22Rv1 (cell line): ENCODE results near the gene PARD3.
A peak's percentile ranks its signal among the peaks of the same experiment; 100 is the strongest.

Experiments used
- H3K27ac ChIP-seq: fragments of 450-650 bp; 2 replicates; pipeline ENCODE4 v1.5.1; 2017
- ZFX ChIP-seq: fragments of 450-650 bp; IDR thresholded peaks from 2 replicates; pipeline ENCODE4 v1.6.1; 2017; ENCODE audit warnings: antibody characterized with exemption, borderline replicate concordance
- TF ChIP-seq, protein P1 (sequence below): fragments of 450-650 bp; IDR thresholded peaks from 2 replicates; pipeline ENCODE4 v1.5.1; 2017; ENCODE audit warnings: mild to moderate bottlenecking

The PARD3 gene

GRCh38 chr10:34213805-34214197, 601.3 kb downstream of the PARD3 start:
- TF ChIP-seq, protein P1, sequence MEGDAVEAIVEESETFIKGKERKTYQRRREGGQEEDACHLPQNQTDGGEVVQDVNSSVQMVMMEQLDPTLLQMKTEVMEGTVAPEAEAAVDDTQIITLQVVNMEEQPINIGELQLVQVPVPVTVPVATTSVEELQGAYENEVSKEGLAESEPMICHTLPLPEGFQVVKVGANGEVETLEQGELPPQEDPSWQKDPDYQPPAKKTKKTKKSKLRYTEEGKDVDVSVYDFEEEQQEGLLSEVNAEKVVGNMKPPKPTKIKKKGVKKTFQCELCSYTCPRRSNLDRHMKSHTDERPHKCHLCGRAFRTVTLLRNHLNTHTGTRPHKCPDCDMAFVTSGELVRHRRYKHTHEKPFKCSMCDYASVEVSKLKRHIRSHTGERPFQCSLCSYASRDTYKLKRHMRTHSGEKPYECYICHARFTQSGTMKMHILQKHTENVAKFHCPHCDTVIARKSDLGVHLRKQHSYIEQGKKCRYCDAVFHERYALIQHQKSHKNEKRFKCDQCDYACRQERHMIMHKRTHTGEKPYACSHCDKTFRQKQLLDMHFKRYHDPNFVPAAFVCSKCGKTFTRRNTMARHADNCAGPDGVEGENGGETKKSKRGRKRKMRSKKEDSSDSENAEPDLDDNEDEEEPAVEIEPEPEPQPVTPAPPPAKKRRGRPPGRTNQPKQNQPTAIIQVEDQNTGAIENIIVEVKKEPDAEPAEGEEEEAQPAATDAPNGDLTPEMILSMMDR = no peak
- no peak for TF ChIP-seq ZFX
- peak overlapping the region; percentile 38 for H3K27ac ChIP-seq

- TF ChIP-seq ZFX = no peak
- TF ChIP-seq, protein P1 = no peak
These were observed 601.8 kb downstream of the PARD3 start for GRCh38 chr10:34213193-34213804.

GRCh38 chr10:34207343-34207742, 607.8 kb downstream of the PARD3 start:
- TF ChIP-seq, protein P1 = no peak
- no peak for TF ChIP-seq ZFX
- H3K27ac ChIP-seq = peak overlapping the region; percentile 30; the same call in 1 of the 2 replicates

More at GRCh38 chr10:34213193-34213804, 601.8 kb downstream of the PARD3 start:
- peak overlapping the region; percentile 38 for H3K27ac ChIP-seq

DNA sequence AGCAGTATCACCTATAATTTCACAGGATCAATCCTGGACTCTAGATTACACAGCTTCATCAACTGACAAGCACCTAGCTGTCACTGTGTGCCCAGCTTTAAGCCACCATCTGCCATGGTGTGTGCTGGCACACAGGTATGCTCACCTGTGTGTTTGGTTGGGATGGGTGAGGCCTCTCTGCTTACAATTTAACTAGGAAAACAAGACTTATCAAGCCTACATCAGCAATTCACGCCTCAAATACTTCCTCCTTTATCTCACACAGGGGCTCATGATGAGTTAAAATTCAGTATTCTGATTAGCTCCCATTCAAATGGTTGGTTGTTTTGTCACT, 608.2 kb downstream of the PARD3 start:
- TF ChIP-seq ZFX = no peak
- TF ChIP-seq, protein P1 = no peak
- peak overlapping the region; percentile 30 for H3K27ac ChIP-seq

GRCh38 chr10:34206078-34206934, 608.8 kb downstream of the PARD3 start:
- H3K27ac ChIP-seq = peak overlapping the region; percentile 30
- TF ChIP-seq, protein P1 = no peak
- no peak for TF ChIP-seq ZFX

GRCh38 chr10:34205452-34205851, 609.6 kb downstream of the PARD3 start:
- H3K27ac ChIP-seq = no peak overlapping the region
- TF ChIP-seq, protein P1 = no peak
- no peak for TF ChIP-seq ZFX
